NCI-H2171 treated with DMSO at 0.1 percent for 48 hours (cell line): ENCODE measurements around the gene EXT2.

Experiments
- DNase-seq: peaks from one replicate; lab custom pipeline; 2025; lab: John Stamatoyannopoulos, UW

EXT2 gene

DNA sequence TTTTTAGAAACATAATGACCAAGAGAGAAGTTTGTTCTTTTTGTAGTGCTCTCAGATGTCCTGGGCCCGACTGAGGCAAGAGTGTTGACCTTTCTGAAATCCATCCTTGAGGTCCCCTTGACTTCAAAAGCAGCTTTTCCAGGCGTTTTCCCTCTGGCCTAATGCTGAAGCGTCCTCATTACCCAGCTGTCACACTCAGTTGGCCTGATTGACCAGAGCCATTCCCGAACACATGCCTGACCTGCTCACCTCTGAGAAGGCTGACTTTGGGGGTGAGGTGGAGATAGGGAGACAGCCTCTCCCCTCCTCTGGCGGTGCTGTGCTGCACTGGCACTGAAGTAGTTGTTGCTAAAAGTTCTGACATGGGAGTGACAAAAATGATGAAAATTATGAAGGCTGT lies 147.6 kb downstream of the EXT2 start:
- DNase-seq: no peak

DNA sequence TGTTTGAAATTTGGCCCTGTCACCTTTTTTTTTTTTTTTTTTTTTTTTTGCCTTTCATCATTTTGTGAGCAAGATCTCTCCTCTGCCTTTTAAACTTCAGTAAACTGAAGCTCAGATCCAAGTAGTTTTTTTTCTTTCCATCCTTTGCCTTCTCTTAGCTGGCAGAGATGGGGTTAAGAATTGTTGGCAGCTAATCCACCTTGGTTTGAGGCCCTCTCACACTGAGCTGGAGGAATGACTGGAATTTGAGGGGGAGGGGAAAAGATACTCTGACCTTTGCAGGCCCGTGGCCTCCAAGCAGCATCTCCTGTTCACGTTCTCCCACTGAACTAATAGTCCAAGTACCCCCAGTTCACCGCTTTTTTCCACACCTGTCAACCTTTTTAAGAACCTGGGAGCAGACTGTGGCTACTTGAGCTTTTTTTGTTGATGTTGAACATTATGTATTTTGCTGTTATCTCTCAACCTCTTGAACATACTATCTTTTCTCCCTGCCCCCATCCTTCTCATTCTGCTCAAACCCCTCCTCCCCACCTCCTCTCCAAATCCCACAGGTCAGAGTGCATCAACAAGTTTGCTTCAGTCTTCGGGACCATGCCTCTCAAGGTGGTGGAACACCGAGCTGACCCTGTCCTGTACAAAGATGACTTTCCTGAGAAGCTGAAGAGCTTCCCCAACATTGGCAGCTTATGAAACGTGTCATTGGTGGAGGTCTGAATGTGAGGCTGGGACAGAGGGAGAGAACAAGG lies 148.3 kb downstream of the EXT2 start:
- no peak for DNase-seq

DNA sequence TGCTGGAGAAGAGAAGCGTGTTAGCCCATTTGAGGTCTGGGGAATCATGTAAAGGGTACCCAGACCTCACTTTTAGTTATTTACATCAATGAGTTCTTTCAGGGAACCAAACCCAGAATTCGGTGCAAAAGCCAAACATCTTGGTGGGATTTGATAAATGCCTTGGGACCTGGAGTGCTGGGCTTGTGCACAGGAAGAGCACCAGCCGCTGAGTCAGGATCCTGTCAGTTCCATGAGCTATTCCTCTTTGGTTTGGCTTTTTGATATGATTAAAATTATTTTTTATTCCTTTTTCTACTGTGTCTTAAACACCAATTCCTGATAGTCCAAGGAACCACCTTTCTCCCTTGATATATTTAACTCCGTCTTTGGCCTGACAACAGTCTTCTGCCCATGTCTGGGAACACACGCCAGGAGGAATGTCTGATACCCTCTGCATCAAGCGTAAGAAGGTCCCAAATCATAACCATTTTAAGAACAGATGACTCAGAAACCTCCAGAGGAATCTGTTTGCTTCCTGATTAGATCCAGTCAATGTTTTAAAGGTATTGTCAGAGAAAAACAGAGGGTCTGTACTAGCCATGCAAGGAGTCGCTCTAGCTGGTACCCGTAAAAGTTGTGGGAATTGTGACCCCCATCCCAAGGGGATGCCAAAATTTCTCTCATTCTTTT lies 149.3 kb downstream of the EXT2 start:
- DNase-seq: no peak

DNA sequence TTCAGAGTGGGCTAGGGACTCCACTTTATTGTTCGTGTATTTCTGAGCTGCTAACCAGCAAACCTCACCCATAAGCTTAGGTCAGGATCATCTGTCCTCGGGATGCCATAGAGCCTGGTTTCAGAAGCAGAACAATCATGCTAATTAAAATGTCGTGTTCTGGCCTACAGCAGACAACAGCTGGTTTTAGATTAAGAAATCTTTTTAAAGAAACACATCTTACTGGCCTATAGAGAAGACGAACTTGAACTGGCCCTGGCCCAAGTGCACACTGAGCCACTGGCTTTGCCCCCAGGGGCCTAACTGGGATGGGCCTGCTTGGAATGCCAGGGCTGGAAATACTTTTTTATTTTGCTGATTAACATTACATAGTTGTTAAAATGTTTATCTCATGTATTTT lies 151.2 kb downstream of the EXT2 start:
- DNase-seq: no peak

DNA sequence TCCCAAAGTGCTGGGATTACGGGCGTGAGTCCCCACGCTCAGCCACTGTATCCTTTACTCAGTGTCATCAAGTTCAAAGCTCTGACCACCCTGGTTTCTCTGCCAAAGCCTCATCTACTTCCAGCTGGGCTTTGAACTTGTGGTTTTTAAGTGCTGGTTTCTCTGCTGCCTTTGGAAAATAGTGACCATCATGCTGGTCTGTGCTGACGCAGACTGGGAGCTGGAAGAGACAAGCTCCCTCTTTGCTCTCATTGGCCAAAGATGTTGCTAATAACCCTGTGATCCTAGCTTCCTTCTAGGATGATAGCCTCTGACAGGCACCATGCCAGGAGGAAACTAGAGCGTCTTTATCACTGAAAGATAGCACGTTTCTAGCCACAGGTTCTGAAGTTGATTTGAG lies 152.0 kb downstream of the EXT2 start:
- no peak for DNase-seq

DNA sequence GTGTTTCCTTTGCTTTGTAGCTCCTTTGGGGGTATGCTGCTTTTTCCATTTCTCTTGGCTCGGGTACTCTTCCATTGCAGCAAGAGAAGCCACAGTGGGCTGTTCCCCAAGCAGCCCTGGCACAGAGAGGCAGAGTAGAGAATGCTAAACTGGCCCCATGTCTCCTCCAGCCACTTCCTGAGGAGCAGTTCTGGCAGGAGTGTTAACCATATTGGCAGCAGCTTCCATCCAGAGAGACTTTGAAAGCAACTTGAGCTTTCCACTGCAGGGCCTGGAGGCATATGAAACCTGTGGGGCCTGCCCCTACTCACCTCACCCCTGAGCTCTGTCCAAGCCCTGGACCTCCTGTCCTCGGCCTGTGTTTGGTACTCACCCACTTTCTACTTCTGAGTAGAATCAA lies 152.6 kb downstream of the EXT2 start:
- DNase-seq: no peak

DNA sequence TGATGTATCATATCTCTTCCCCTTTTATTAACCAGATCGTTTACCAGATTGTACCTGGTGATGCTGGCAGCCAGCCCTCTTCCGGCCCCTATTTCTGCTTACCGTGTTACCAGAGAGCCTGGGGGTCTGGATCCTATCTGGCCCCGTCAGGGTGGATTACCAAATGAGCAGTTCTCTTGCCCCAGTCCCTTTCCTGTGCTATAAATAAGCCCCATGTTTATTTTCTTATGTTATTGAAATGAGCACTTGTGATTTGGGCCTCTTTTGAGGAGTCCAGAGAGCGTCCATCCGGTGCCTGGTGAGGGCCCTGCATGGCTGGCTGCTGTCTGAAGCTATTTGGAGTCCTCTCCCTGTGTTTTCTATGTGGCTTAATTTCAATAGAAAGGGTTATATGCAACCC lies 154.9 kb downstream of the EXT2 start:
- no peak for DNase-seq

DNA sequence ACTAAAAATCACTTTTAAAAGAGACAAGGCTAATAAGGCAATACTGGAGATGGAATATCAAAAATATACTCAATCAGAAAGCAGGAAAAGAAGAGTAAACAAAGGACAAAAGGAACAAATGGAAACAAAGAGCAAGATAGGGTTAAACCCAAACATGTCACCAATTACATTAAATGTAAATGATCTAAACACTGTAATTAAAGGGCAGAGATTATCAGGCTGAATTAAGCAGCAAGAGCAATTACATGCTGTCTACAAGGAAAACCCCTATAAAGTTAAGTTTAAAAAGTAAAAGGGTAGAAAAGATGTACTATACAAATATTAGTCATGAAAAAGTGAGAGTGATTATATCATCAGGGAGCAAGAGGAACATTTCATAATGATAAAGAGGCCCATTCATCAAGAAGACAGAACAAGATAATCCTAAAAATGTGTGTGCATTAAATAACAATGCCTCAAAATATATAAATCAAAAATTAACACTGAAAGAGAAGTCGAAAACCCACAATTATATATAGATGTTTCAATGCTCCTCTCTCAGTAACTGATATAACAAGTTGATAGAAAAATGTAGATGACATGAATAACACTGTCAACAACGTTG lies 157.6 kb downstream of the EXT2 start:
- DNase-seq: no peak

DNA sequence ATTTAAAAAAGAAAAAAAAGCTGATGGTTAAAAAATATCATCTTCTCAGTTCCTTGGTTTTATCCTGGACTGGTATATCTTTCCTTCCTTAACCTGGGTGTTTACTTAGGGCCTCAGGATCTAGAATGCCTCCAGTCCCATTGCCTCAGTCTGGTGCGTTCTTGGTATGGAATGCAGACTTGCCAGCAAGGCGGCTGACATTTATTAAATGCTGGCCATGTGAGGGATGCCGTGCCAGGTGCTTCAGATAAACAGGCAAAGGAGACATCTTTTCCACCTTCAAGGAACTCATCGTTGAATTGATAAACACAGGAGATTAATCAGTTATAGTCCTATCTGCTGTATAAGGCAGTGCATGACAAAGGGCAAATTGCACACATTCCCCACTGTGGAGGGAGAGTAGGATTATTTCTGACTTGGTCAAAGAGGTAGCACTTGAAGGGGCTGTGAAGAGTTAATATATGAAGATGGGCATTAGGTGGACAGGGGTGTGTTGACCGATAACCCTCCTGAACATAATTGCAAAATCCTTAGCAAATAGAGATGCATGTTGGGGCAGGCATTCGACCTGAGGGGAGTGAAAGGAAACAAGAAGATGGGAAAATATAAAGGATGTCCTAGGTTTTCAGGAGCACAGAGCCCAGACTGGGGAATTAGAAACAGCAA lies 160.1 kb downstream of the EXT2 start:
- DNase-seq: no peak

DNA sequence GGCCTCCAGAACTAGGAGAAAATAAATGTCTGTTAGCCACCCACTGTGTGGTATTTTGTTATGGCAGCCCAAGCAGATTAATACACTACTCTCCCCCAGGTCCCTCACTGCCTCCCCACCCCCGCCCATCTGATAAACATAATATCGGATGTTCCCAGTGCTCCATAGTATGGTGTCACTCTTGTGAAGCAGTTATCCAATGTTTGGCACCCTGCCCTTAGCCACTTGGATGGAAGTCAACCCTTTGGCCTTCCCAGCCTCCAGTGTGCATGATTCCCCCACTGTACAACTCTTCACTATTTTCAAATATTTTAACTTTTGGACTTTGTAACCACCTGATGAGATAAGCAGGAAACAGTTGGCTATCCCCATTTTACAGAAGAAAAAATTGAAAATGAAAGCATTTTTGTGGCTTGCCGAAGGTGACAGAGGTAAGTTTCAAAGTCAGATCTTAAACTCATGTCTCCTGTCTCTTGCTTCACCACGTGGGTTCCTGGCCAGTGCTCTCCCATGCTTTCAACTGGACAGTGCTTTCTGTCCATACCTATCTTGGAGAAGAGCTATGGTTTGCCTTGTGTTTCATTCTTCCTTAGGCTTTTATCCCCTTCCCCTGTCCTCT lies 161.3 kb downstream of the EXT2 start:
- no peak for DNase-seq

DNA sequence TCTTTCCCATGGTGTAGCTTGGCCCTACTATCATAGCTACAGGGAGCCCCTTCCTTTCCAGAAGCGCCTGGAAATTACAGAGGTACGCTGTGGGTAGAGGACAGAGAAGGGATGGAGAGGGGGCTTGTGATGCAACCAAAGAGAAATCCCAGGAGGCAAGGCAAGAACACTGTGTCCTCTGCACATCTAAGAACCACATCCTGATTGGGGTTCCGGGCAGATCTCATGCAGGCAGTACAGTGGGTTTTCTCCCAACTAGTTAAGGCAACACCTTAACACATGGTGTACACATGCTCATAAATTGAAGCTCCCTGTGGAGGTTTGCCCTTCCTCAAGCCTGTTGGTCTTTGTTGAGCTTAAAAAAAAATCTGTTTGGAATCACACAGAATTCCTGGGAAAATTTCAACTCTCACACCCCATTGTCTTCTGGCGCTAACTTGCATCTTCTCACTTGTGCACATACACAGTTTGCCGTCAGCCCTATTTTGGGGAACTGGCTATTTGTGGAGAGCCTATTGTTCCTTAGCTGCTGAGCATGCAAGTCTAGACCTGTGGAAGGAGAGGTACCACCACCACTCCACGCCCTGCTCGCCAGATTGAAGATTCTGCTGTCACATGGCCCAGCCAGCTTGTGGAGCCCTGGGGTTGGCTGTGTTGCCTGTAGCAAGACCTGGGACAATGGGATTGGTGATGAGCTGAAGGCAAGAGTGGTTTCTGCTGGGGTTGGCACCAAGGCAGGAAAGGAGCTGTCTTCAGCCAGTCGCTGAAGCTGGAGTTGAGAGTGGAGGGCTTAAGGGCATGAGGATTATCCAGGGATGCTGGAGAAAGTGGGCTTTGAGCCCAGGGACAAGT lies 162.1 kb downstream of the EXT2 start:
- DNase-seq: no peak

DNA sequence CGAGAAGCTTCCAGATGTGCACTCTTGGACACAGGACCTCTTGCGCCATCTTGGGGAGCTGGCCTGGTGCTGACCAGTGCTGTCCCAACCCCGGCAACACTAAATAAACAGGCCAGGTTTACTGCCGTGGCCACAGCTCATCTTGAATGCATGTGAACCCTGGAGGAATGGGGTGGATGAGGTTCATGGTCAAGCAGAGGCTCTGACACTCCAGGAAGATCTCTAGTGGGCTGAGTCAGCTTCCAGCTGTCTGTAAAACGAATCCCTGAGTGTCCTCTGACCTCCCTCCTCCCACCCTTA lies 162.7 kb downstream of the EXT2 start:
- no peak for DNase-seq

DNA sequence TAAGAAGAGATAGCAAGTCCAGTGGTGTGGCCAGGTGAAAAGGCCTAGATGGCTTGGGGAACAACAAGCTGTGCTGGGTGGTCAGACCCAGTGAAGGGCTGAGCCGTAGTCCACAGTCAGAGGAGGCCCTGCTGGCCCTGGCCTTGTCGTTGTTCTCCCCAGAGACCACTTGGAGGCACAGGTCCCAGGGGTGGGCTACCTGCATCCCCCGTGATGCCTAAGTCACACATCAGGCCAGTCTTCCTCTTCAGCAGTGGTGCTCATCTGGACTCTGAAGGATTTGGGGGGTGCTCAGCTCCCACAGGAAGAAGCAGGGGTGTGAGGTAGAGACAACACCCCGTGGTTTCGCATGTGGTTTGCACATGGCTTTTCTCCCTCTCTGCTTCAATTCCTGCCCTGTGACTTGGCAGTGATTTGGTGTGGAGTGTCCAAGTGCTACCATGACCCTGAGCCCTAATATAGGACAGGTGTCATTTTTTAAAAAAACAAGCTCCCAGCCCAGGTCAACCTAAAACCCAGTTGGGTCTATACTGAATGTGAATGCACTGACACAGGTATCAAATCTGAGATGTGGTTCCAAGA lies 163.5 kb downstream of the EXT2 start:
- DNase-seq: no peak

DNA sequence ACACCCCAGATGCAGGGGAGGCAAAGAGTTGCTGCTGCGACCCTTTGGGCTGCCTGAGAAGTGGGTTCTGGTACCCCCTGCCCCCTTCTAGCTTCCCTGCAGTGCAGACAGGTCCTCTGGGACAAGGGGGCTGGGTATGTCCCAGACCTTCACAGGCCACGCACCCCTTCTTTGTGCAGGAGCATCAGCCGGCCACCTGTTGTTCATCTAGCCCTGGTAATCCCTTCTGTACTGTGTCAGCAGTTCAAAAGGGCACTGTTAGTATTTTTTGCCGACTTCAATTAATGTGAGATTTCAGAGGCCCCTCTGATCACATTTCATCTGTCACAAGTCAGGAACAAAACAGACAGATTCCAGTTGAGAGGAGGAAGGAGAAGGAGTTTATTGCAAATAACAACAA lies 164.6 kb downstream of the EXT2 start:
- peak; percentile 65 for DNase-seq

DNA sequence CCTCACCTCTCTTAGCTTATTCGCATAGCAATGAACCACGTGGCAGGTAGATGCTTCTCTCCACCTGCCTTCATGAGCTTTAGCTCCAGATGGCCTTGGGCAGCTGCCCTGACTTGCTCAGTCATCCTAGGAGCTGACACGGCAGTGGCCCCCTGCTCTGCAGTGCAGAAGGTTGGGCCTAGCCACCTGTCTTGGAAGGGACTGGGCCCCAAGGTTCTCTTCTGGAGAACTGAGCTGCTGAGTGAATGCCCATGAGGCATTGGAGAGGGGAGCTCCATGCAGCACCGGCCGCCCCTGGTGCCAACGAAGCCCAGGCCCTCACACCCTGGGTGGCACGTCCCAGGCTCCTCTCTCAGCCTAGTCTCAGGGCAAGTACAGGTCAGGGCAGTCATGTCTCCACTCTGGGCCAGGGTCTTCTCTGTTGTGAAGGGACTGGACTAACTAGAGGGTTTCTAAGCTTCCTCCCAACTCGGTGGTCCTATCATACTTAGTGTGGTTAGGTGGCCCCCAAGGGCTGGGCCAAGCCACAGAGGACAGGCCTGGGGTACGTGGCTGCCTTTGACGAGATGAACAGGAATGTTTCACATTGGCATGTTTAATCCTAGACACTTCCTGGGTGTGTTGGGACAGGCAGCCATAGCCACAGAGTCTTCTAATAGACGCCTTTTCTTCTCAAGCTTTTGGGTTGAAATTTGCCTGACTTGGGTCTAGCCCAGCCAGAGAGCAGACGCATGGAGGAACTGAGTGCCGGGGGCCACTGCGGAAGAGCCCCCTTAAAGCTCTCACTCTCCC lies 166.5 kb downstream of the EXT2 start:
- DNase-seq: peak; percentile 91

DNA sequence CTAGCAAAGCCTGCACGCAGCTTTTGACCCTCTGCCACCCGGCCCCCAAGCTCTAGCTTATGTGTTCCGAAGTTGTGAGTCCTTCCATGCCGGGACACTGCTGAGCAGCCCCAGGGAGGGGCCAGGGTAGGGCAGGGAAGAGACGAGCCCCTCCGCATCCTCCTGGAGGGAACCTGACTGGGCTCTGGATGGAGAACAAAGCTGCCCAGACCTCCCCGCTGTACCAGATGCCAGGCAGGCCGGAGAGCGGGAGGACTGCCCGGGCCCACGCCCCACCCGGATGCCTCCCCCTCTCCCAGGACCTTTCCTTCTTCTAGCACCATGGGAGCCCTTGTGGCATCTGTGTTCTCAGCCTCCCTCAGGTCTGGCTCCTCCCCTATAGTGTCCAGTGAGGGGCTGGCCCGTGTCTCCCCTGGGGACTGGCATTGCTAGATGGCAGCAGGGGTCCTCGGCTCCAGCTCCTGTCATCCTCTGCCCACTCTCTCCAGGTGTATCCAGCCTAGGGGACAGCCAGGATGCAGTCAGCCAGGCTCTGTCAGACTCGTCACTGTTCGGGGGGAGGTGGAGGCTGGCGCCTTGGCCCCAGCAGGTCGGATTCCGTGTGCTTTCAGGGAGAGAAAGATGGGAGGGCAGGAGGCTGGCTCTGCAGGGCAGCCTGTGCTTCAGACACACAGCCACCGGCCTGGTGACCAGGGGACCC lies 168.4 kb downstream of the EXT2 start:
- DNase-seq: no peak

DNA sequence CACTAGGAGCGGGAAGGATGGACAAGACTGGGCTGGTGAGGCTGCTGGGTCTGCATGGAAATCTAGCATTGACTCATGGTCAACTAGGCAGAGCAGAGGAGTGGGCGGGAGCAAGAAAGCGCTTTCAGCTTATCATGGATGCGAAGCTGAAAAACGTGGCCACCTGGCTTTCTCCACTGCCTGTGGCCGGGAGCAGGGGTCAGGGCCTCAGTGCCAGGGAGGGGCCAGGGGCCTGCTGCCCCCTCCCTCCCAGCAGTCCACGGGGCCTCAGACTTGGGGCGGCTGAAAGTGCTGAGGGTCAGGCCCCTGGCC lies 168.9 kb downstream of the EXT2 start:
- no peak for DNase-seq

DNA sequence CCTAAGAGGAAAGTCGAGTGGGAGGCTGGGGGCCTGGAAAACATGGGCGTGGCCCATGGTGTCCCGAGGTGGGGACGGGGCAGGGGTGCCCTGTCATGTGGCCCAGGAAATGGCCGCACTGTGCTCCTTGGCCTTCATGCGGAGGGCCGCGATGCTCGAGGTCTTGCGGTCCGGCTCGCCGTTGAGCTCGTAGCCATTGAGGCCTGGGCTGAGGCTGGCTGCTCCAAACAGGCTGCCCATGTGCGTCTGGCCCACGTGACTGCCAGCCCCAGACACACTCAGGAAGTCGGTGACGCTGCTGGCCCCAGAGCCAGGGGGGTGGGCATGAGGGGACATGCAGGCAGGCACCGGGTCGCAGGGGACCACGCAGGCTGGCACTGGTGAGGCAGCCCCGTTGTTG lies 169.3 kb downstream of the EXT2 start:
- DNase-seq: no peak

DNA sequence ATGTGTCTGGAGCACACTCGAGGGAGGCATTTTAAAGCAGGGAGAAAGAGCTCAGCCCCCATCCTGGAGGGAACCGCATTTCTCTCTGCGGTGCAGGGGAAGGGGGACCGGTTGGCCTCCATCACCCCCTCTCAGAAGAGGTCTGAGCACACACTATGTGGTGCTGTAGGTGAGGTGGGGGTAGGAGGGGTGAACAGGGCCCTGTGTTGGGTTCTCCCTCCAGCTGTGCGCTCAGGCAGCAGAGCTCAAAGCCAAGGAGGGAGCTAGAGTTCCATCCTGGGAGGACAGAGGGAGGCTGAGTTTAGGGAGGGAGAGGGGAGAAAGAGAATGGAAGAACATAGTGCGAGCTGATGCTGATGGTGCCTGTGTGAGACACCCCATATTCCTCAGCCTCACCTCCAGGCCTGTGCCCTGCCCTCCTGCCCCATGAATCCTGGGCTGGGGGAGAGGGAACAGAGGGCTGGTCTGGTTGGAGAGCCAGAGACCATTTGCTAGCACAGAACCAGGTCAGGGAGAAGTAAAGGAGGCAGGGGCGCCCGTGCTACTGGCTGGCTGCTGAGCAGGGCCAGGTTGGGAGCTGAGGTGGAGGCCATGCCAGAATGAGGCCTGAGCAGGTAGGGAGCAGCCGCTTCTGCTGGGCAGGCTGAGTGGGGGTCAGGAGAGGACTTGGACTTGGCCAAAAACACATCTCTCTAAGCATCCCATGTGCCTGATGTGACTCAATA lies 170.7 kb downstream of the EXT2 start:
- DNase-seq: no peak
